ENCODE data around the gene STUB1. TPM values are rescaled to one million over a fixed set of nuclear protein-coding genes. Genes with fewer than 3 reads are reported as not detected.

STUB1 gene
- total and polyA plus RNA-seq, 10 of the 15 experiments (the other 5 are each of a cell fraction or from before 2014, with no cell fraction given): 4.2 to 136 (median 67.1) TPM

- no peak overlapping the region for H2AFZ ChIP-seq (ENCODE audit: control insufficient read depth, low read depth, low read length)
- H3K4me1 ChIP-seq (ENCODE audit: control insufficient read depth, insufficient read depth, low read length): peaks cover 3% of the 10 kb centered on the region
- H3K9ac ChIP-seq (ENCODE audit: control insufficient read depth, insufficient read depth, low read length): no peak overlapping the region
- WGBS (ENCODE audit: insufficient coverage, insufficient replicate concordance, low lambda C conversion rate, missing lambda C conversion rate): 92% methylated on average over 20 of the region's 21 CpGs
- H3K27me3 ChIP-seq (replicated peaks in 1 of 2; ENCODE audit: control insufficient read depth in 2 of 2, insufficient read depth in 2 of 2, low read length in 1 of 2): no peaks in the 10 kb centered on the region
- H3K9me3 ChIP-seq (replicated peaks; ENCODE audit: control insufficient read depth, insufficient read depth, low read length): no peaks in the 10 kb centered on the region
- H3K4me3 ChIP-seq: no peak overlapping the region
- H3K36me3 ChIP-seq (ENCODE audit: control insufficient read depth in 2 of 2, insufficient read depth in 2 of 2, low read length in 1 of 2): peaks cover 0 to 6% of the 10 kb centered on the region in 2 experiments; a peak in 2 of 4 replicates
- no peak for FAIRE-seq
- peaks cover 12% of the 10 kb centered on the region for H3K79me2 ChIP-seq (ENCODE audit: control insufficient read depth, insufficient read depth, low read length)
- BruUV-seq (replicated peaks): no TSS peak
- CTCF ChIA-PET: interaction anchor here (0.7 kb wide), 1 partner anchor 535 kb away, joined by 3 read pairs; no protein-coding TSS in a partner anchor
- ATAC-seq: no peak
- no peak overlapping the region for H3K27ac ChIP-seq (ENCODE audit: control insufficient read depth, insufficient read depth)
- intact Hi-C loops (cut with micrococcal nuclease; ENCODE audit: unreplicated experiment): no loop called here
- RAD21 ChIA-PET (ENCODE audit: unreplicated experiment): no interaction called here
- TF ChIP-seq GABPA (IDR thresholded peaks at IDR 0.05; ENCODE audit: low read depth) (no peak), ZNF384 (IDR thresholded peaks at IDR 0.05; ENCODE audit: borderline replicate concordance, low read depth, low read length) (no peak)
- H4K20me1 ChIP-seq (ENCODE audit: control insufficient read depth, insufficient read depth): peaks cover 5% of the 10 kb centered on the region; the same call in 1 of the 2 replicates
- DNase-seq (ENCODE audit: low read depth, low spot score): no peak
- no peak overlapping the region for H3K4me2 ChIP-seq (ENCODE audit: control insufficient read depth, insufficient read depth)
- POLR2A ChIA-PET: no interaction called here
- SMC1A ChIA-PET (ENCODE audit: uncharacterized antibody, unreplicated experiment): no interaction called here
- in situ Hi-C loops (cut with MboI): no loop called here
These were observed 3.7 kb upstream of the STUB1 start for GRCh38 chr16:676565-676902.

- Histone ChIP-seq H2AFZ (ENCODE audit: control insufficient read depth, low read depth, low read length) (no peak overlapping the region), H3K4me2 (ENCODE audit: control insufficient read depth, insufficient read depth) (no peak overlapping the region), H3K27me3 (replicated peaks in 1 of 2; ENCODE audit: control insufficient read depth in 2 of 2, insufficient read depth in 2 of 2, low read length in 1 of 2) (no peaks in the 10 kb centered on the region), H4K20me1 (ENCODE audit: control insufficient read depth, insufficient read depth) (peaks cover 6% of the 10 kb centered on the region; the same call in 1 of the 2 replicates), H3K4me1 (ENCODE audit: control insufficient read depth, insufficient read depth, low read length) (peaks cover 7% of the 10 kb centered on the region), H3K9me3 (replicated peaks; ENCODE audit: control insufficient read depth, insufficient read depth, low read length) (no peaks in the 10 kb centered on the region), H3K36me3 (ENCODE audit: control insufficient read depth in 2 of 2, insufficient read depth in 2 of 2, low read length in 1 of 2) (peaks cover 0 to 8% of the 10 kb centered on the region in 2 experiments; a peak in 2 of 4 replicates), H3K4me3 (no peak overlapping the region), H3K27ac (ENCODE audit: control insufficient read depth, insufficient read depth) (no peak overlapping the region), H3K9ac (ENCODE audit: control insufficient read depth, insufficient read depth, low read length) (no peak overlapping the region), H3K79me2 (ENCODE audit: control insufficient read depth, insufficient read depth, low read length) (peaks cover 14% of the 10 kb centered on the region)
- SMC1A ChIA-PET (ENCODE audit: uncharacterized antibody, unreplicated experiment): no interaction called here
- CTCF ChIA-PET: no interaction called here
- in situ Hi-C loops (cut with MboI) (no loop called here), intact Hi-C loops (cut with micrococcal nuclease; ENCODE audit: unreplicated experiment) (no loop called here)
- WGBS (ENCODE audit: insufficient coverage, insufficient replicate concordance, low lambda C conversion rate, missing lambda C conversion rate): 69% methylated on average over 23 of the region's 23 CpGs
- TF ChIP-seq ZBED1 (IDR thresholded peaks at IDR 0.05; ENCODE audit: borderline replicate concordance) (no peak), DPF2 (IDR thresholded peaks at IDR 0.05) (no peak), CBX5 (IDR thresholded peaks at IDR 0.05; ENCODE audit: low read depth) (no peak), LARP7 (IDR thresholded peaks at IDR 0.05) (no peak), PML (IDR thresholded peaks at IDR 0.05; ENCODE audit: low read length) (no peak), SMC3 (IDR thresholded peaks at IDR 0.05; ENCODE audit: borderline replicate concordance, low read length) (no peak), ELK1 (IDR thresholded peaks at IDR 0.05; ENCODE audit: low read depth, low read length) (no peak), ATF2 (IDR thresholded peaks at IDR 0.05; ENCODE audit: low read length) (no peak), EGR1 (IDR thresholded peaks at IDR 0.05; ENCODE audit: borderline replicate concordance in 1 of 2, low read depth in 2 of 2, low read length in 2 of 2) (no peak), ZBTB33 (IDR thresholded peaks at IDR 0.05) (no peak), TARDBP (IDR thresholded peaks at IDR 0.05; ENCODE audit: borderline replicate concordance) (no peak)
- BruUV-seq (replicated peaks): no TSS peak
- ATAC-seq (no peak), FAIRE-seq (no peak), DNase-seq (ENCODE audit: low read depth, low spot score) (no peak)
- POLR2A ChIA-PET: no interaction called here
- RAD21 ChIA-PET (ENCODE audit: unreplicated experiment): no interaction called here
These were observed 3.3 kb upstream of the STUB1 start for GRCh38 chr16:676913-677312.
